ENCODE results near the gene ERAS. TPM values are rescaled to one million over a fixed set of nuclear protein-coding genes. Genes with fewer than 3 reads are reported as not detected.

The ERAS gene
- polyA plus RNA-seq, 1 experiment, result not detected

DNA sequence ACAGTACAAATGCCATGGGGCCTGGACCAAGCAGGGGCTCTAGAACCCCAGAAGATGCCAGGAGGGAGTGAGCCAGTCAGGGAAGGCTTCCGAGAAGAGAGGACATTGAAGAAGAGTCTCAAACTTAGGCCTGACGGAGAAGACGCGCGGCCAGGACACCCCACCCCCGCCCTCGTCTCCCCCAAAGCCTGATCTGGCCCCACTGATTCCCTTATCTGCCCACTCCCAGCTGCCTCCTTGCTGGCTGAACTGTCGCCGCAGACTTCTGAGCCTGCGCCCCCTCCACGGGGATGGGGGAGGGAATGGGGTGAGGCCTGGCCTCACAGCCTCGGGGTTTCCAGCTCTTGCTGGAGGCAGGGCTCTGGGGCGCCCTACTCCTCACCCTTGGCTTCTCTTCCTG lies 43.5 kb upstream of the ERAS start:
- CTCF ChIA-PET, result no interaction called here

DNA sequence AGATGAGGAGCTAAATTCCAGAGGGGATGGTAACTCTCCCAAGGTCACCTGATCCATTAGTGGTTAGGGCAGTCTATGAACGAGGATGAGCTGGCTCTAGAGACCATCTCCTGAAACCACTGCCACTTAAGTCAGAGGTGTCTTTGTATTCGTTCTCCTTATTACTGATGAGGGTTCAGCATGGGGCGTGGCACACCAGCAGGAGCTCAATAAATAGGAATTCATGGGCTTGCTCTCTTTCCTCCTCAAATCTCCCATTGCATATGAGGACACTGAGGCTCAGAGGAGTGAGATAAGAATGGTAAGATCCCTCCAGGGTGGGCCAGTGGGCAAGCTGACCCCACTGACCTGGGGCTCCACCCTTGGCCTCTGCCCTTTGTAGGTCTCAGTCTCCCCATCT lies 41.6 kb upstream of the ERAS start:
- Histone ChIP-seq H3K27ac (ENCODE audit: low read depth, low read length) (no peak overlapping the region), H3K4me3 (ENCODE audit: low read depth, low read length) (no peak overlapping the region), H3K9me3 (ENCODE audit: control insufficient read depth, insufficient read depth, low read length) (no peaks in the 10 kb centered on the region), H3K27me3 (ENCODE audit: control insufficient read depth, insufficient read depth, low read length) (peaks cover 6% of the 10 kb centered on the region)
- POLR2A ChIA-PET, result no interaction called here
- TF ChIP-seq, protein P1, sequence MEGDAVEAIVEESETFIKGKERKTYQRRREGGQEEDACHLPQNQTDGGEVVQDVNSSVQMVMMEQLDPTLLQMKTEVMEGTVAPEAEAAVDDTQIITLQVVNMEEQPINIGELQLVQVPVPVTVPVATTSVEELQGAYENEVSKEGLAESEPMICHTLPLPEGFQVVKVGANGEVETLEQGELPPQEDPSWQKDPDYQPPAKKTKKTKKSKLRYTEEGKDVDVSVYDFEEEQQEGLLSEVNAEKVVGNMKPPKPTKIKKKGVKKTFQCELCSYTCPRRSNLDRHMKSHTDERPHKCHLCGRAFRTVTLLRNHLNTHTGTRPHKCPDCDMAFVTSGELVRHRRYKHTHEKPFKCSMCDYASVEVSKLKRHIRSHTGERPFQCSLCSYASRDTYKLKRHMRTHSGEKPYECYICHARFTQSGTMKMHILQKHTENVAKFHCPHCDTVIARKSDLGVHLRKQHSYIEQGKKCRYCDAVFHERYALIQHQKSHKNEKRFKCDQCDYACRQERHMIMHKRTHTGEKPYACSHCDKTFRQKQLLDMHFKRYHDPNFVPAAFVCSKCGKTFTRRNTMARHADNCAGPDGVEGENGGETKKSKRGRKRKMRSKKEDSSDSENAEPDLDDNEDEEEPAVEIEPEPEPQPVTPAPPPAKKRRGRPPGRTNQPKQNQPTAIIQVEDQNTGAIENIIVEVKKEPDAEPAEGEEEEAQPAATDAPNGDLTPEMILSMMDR (IDR thresholded peaks at IDR 0.05; ENCODE audit: low read depth, low read length), result no peak
- DNase-seq (ENCODE audit: low read depth, low spot score), result no peak
- CTCF ChIA-PET, result no interaction called here

More for the DNA sequence above, 43.5 kb upstream of the ERAS start:
- Histone ChIP-seq H3K27ac (ENCODE audit: low read depth, low read length) (no peak overlapping the region), H3K27me3 (ENCODE audit: control insufficient read depth, insufficient read depth, low read length) (peaks cover 4% of the 10 kb centered on the region), H3K4me3 (ENCODE audit: low read depth, low read length) (no peak overlapping the region), H3K9me3 (ENCODE audit: control insufficient read depth, insufficient read depth, low read length) (no peaks in the 10 kb centered on the region)
- no peak for DNase-seq (ENCODE audit: low read depth, low spot score)
- TF ChIP-seq, protein P1 (IDR thresholded peaks at IDR 0.05; ENCODE audit: low read depth, low read length), result no peak
- POLR2A ChIA-PET, result no interaction called here

DNA sequence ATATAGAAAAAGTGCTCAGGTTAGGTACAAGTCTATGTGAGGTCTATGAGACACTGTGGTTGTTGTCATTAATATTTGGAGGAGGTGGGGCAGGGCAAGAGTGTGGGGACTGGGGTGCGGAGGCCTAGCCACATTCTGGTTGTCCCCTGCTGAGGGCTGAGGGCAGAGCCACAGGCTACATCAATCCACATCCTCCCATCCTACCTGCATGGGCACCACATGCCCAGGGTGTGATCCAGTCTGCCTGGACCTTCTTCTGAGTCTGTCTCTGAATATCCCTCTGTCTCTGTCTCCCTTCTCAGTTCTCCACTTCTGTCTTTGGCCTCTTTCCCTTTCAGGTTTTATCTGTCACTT lies 41.1 kb upstream of the ERAS start:
- CTCF ChIA-PET, result no interaction called here
- DNase-seq (ENCODE audit: low read depth, low spot score), result no peak
- POLR2A ChIA-PET, result no interaction called here
- TF ChIP-seq, protein P1 (IDR thresholded peaks at IDR 0.05; ENCODE audit: low read depth, low read length), result no peak
- no peaks in the 10 kb centered on the region for H3K9me3 ChIP-seq (ENCODE audit: control insufficient read depth, insufficient read depth, low read length)
- no peak overlapping the region for H3K4me3 ChIP-seq (ENCODE audit: low read depth, low read length)
- no peak overlapping the region for H3K27ac ChIP-seq (ENCODE audit: low read depth, low read length)
- peaks cover 6% of the 10 kb centered on the region for H3K27me3 ChIP-seq (ENCODE audit: control insufficient read depth, insufficient read depth, low read length)

DNA sequence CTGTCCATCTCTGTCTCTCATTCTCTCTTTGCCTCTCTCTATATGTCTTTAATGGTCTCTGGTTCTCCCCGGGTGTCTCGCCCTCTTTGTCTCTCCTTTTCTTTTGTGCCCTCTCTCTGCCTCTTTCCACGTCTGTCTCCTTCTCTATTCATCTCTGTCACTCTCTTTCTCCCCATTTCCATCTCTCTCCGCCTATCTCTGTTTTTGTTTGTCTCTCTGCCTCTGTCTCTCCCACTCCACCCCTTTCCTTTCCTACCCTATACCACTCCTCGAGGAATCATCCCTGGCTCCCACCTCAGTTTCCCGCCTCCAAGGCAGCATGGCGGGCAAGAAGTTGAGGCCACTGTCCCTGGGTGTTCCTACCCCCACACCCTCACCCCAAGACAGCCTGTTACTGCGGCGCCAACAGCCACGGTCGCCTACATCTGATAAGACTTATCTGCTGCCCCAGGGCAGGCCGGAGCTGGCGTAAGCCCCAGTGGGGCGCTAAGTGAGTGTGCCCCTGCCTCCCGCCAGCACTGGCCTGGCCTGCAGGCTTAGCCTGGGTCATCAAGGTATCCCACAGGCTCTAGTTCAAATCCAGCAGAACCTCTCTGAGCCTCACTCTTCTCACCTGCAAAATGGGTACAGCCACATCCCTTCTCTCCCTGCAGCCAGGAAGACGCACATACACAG lies 40.6 kb upstream of the ERAS start:
- ChIA-PET POLR2A (no interaction called here), CTCF (no interaction called here)
- DNase-seq (ENCODE audit: low read depth, low spot score), result no peak
- Histone ChIP-seq H3K27me3 (ENCODE audit: control insufficient read depth, insufficient read depth, low read length) (peaks cover 6% of the 10 kb centered on the region), H3K4me3 (ENCODE audit: low read depth, low read length) (no peak overlapping the region), H3K9me3 (ENCODE audit: control insufficient read depth, insufficient read depth, low read length) (no peaks in the 10 kb centered on the region), H3K27ac (ENCODE audit: low read depth, low read length) (no peak overlapping the region)
- TF ChIP-seq, protein P1 (IDR thresholded peaks at IDR 0.05; ENCODE audit: low read depth, low read length), result no peak

DNA sequence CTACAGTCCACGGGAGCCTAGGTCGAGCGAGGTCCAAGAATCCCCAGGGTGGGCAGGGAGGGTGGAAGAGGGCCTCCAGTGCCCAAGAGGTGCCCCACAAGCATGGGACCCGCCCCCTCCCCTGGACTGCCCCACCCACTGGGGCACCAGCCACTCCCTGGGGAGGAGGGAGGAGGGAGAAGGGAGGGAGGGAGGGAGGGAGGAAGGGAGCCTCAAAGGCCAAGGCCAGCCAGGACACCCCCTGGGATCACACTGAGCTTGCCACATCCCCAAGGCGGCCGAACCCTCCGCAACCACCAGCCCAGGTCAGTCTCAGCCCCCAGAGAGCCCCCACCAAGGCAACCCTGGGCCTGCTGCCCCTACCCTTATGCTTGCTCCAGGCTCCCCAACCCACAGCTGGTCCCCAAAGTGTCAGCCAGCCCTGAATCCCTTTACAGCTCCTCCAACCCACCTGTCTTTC lies 39.9 kb upstream of the ERAS start, which contains the start of gene GATA1:
TSS of gene GATA1 (plus strand) at position 250 of the 460 bp plus-strand sequence. CDS start 4,520 bp downstream, outside the sequence.
- no peak within 1 kb of the TSS for H3K4me3 ChIP-seq (ENCODE audit: low read depth, low read length)
- H3K27ac ChIP-seq (ENCODE audit: low read depth, low read length), result no peak within 1 kb of the TSS
- DNase-seq (ENCODE audit: low read depth, low spot score), result no peak
- CTCF ChIA-PET, result no interaction called here
- TF ChIP-seq, protein P1 (IDR thresholded peaks at IDR 0.05; ENCODE audit: low read depth, low read length), result no peak
- H3K27me3 ChIP-seq (ENCODE audit: control insufficient read depth, insufficient read depth, low read length), result peaks cover 6% of the 10 kb centered on the region
- no peaks in the 10 kb centered on the region for H3K9me3 ChIP-seq (ENCODE audit: control insufficient read depth, insufficient read depth, low read length)
- POLR2A ChIA-PET, result no interaction called here

Data from AG04450 (cell line).